GM18951 (cell line): ENCODE data around the gene VAPA.

ENCODE experiments used
- POLR2A ChIP-seq: IDR thresholded peaks from 4 replicates; pipeline ENCODE4 v1.6.1; 2011; ENCODE audit warnings: mild to moderate bottlenecking; ENCODE audit not compliant: insufficient read length, insufficient read depth; ENCODE audit errors: extremely low read depth
- in situ Hi-C: fragments of 300-500 bp; cut with MboI; formaldehyde crosslinking; loops from one replicate; pipeline ENCODE4 v1.12.0; 2022; ENCODE audit warnings: low sequenced_read_pairs, mixed read lengths, inconsistent platforms; ENCODE audit not compliant: unreplicated experiment

The VAPA gene

DNA sequence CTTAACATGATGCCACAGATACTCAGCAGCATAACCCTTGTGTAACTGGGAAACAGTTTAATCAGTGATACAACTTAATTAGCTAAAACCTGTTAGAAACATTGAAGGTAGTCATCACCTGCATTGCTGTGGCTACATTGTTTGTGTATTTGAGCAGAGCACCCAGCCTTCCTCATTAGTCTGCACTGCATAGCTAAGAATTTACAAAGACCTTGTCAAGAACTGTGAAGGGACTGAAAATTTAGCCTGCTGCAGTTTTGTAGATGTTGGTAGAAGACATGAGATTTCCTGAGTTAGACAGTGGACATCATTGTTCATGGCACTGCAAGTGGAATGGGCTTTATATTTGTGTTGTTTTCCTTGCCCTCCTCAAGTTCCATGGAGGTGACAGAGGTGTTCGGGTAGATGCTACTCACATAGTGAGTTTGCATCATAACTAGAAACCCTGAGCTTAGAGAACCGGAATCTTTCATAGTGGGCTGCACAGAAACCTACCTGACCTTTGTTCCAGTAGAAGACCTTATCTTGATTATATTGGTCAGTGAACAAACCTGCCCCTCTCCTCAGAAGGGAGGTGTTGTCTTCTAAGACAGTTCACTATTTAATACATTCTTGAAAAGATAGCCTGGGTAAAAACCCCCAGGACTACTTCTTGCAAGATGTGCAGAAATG, 12.5 kb downstream of the VAPA start:
- no peak for TF ChIP-seq POLR2A
- in situ Hi-C loops, result no loop called here

DNA sequence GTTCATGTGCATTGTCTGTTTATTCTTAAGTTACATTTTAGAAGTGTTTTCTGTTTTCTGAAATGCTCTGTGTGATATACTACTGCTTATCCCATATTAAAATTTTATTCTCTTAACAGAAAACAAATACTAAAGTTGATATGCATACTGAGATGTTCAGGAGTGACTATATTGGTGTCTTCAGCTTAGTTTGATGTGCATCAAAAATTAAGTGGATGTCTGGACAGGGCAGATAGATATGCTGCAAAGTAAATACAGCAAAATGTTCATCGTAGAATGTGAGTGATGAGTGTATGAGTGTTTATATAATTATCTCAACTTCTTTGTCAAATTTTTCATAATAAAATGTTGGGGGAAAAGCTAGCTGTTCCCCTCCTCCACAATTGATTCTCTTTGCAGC, 13.2 kb downstream of the VAPA start:
- TF ChIP-seq POLR2A, result no peak
- in situ Hi-C loops, result no loop called here

DNA sequence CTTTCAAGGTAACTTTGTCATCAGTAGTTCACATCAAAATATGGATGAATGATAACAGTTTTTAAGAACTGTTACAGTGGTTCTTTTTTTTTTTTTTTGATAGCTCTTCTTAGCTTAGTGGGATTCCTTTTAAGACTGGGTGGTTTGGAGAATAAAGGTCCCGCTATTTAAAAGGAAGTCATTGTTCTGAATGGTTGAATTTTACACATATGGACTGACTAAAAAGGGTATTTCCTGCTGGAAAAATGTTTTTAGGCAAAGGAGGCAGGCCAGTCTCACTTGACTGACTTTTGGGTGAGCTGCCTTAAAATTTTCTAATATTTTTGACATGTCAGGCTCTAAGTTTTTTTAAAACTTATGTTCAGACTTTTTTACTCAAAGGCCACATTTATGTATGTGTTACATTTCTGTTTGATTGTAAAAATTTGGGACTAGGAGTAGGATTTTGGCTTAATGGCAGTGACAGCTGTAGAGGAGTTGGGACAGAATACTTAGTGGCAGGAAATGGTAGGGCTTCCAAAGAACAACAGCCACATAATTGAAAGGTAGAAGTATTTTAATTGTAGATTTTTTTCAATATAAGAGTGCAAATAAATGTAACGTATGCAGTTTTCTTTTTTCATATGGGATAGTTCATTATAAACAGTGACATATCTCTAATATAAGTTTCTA, 13.7 kb downstream of the VAPA start:
- no peak for TF ChIP-seq POLR2A
- in situ Hi-C loops, result no loop called here

DNA sequence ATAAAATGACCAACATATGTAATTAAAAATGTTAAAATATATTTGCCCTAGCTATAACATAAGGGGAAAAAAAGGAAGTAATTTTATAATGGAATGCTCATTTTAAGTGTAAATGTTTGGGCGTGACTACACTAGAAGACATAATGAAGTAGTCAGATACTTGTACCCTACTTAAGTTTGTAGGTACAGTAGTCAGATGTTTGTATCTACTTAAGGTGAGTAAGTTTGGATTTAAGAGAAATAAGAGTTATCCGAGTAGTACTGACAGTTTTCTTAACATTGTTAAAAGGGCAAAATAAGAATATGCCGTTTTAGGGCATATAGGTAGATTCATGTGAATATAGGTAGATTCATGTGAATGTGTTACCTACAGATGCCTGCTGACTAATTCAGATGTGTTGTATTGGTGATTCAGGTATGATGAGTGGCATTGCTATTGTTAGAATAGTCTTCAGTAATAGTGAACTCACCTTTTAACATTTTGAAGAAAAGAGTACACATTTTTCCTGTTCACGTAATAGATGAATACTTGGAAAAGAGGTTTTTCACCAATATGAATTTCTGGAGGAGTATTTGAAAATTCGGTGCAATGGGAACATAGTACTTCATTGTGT, 14.9 kb downstream of the VAPA start:
- no peak for TF ChIP-seq POLR2A
- in situ Hi-C loops, result no loop called here

DNA sequence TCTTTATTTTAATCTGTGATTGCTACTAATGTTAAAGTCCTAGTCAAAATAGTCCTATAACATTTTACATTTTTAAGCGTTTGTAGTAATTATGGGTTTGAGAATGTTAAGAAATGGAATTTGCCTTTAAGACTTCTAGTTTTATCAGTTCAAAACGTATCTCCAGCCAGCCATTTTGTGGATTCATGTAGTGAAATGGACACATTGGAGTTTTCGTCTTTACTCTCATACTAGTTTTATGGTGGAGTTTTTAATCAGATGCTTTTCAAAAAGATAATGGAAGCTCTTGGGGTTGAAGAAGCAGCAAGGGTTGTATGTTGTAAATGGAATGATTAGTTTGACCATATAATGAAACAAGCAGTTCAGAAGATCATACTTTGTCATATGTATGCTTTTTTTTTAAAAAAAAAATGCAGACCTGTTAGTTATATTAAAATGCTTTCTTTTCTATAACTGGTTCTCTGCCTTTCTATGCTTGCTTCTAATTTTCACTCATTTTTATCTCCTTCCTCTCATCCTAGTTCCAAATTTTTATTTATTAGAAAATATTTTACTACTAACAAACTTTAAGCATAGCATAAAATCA, 16.6 kb downstream of the VAPA start:
- TF ChIP-seq POLR2A, result no peak
- in situ Hi-C loops, result no loop called here

DNA sequence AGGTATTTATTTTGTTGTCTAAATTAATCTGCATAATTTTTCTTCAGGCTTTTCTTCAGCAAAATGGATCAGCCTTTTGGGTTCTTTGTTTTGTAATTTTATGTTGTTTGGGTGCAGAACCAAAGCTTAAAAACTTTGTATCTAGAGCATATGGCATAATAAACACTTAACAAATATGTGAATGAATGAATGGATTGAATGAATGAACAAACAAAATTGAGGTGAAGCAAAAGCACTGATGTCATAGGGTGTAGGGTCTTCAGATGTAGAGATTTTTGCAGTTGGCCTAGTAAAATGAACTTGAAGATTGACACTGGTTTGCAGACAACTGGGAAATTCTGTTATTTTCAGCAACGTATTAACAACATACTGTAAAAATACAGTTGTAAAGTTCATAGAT, 17.3 kb downstream of the VAPA start:
- no peak for TF ChIP-seq POLR2A
- in situ Hi-C loops, result no loop called here

DNA sequence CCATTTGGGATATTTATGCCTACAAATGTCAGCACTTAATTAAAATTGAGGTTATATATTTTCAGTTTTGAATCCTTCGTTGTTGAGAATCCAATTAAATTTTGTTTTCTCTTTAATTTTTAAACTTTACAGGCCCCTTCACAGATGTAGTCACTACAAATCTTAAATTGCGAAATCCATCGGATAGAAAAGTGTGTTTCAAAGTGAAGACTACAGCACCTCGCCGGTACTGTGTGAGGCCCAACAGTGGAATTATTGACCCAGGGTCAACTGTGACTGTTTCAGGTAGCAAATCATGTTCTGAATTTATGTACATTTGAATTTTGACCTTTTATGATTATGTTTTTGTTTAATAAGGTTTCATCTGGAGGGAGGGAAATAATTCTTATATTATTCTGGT, 17.9 kb downstream of the VAPA start:
- TF ChIP-seq POLR2A, result no peak
- in situ Hi-C loops, result no loop called here

DNA sequence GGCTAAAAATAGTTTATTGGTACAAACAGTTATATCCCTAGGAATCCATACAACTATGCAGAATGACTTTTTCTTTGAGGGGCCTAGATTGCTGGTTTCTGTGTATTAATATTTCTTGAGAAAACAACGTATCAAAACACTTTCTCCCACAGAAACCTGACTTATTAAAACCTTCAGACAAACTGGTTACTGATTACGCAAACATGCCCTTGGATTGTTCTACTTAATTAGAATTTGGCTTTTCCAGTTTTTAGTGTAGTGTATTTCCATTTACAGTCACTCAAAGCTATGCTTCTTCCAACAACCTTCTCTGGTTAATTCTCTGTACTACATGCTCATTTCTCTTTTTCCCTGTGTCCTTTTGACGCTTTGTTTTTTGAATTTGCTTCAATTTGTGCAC, 20.0 kb downstream of the VAPA start:
- TF ChIP-seq POLR2A, result no peak
- in situ Hi-C loops, result no loop called here

DNA sequence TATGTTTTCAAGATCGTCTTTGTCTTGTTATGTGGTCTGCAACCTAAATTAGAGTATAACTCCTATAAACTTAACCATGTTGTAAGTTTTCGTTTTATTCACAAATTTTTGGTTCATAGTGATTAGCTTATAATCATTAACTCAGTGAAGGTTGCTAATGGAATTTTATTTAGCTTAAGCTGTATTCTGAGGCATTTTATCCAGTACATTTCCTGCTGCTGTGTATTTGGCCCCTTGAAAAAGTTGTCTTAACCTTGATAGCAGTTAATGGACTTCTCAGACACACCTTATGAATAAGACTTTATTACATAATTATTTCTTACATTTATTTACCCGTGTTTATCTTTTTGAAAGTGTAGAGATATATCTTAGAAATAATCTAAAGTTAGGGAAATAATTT, 20.5 kb downstream of the VAPA start:
- no peak for TF ChIP-seq POLR2A
- in situ Hi-C loops, result no loop called here

DNA sequence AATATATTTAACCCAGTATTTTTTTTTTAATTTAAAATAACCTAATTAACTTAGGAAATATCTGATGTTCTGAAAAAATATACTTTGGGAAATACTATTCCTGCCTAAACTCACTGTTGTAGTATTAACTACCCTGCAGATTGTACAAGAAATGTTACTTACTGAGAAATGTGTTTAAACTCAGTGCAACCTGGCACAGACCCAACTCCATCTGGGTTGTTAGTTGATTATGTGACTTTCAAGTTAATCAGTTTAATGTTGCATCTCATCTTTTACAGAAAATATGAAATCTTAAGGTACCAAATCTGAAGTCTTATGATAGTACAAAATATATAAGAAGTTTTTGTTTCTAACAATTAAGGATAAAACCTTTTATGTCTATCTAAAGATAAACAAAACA, 27.3 kb downstream of the VAPA start:
- no peak for TF ChIP-seq POLR2A
- in situ Hi-C loops, result no loop called here

DNA sequence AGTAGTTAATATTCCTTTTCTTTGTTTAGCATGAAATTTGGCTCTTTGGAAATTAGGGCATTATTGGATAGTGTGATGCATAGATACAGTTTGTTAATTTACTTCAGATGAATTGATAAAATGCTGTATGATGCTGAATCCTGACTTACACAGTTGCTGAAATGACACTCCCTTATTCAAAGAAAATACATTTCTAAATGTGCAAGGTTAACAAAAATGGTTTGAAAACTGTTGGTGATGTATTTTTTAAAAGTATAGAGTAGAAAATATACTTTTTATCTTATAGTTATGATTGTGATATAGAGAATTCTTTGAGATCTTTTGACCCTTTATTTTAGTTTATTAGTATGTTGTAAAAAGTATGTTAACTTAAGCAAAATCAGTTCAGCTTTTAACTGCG, 27.8 kb downstream of the VAPA start:
- in situ Hi-C loops, result no loop called here
- no peak for TF ChIP-seq POLR2A

DNA sequence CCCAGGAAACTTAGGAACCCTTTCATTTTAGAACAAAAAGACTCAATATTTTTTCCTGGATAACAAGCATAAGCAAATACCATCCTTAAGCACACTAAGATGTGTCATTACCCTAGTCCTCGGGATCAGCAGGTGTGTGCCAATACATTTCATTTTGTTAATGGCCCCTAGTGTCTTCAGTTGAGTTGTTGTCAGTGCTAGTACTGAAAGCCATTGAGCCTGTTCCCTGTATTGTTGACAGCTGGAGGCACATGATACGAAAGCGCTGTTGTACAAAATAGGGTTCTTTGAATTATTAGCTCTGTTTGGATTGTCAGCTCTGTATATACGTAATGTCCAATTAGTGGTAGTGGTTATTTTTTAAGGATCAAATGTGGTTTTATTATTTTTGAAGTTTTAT, 29.5 kb downstream of the VAPA start:
- in situ Hi-C loops, result no loop called here
- no peak for TF ChIP-seq POLR2A

DNA sequence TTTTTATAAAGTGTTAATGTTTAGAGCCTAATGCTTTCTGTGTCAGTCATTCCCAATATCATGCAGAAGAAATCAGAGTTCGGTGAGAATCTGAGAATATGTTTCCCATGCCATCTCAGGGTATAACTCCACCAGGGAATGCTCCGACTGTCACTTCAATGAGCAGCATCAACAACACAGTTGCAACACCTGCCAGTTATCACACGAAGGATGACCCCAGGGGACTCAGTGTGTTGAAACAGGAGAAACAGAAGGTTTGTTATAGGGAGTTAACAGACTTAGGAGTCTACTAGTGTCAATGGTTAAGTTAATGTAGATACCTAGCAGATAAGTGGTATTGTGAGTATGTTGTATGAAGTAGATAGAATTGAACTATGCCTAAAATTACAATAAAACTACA, 31.0 kb downstream of the VAPA start:
- in situ Hi-C loops, result no loop called here
- TF ChIP-seq POLR2A, result no peak

DNA sequence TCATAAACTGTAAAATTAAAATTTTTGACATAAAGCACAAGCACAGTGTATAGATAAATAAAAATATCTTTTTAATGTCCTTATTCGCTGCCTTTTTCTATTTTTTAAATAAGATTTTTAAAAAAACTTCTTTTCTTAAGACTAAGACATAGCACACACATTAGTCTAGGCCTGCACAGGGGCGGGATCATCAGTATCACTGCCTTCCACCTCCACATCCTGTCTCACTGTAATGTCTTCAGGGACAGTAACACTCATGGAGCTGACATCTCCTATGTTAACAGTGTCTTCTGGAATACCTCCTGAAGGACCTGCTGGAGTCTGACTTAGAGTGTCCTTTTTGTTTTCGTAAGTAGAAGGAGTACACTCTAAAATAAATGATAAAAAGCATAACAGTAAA, 33.0 kb downstream of the VAPA start:
- TF ChIP-seq POLR2A, result no peak
- in situ Hi-C loops, result no loop called here
